ENCODE data around the gene PRKCH. TPM values are rescaled to one million over a fixed set of nuclear protein-coding genes. Genes with fewer than 3 reads are reported as not detected.

The PRKCH gene
- total and polyA plus RNA-seq, 9 of the 15 experiments (the other 6 are each of a cell fraction or from before 2014, with no cell fraction given) = 0.61 to 4.4 (median 4.0) TPM

Other genes starting within 250 kb of the PRKCH start
- not detected in 2 replicates for gene TMEM30B, start 40.2 kb upstream of the PRKCH start, total RNA-seq (2014; rRNA removed)
- gene TMEM30B, start 40.2 kb upstream of the PRKCH start, total RNA-seq (2014; rRNA removed; fragmentation: Illumina TruSeq; extraction: Trizol) = not detected in 2 replicates
- not detected in 2 replicates for gene TMEM30B, start 40.2 kb upstream of the PRKCH start, total RNA-seq (2015; rRNA removed; fragmentation: Illumina TruSeq; extraction: Trizol)
- gene TMEM30B, start 40.2 kb upstream of the PRKCH start, total RNA-seq (2021) = 0.04 TPM in 1 of 2 replicates, not detected in the other
- gene TMEM30B, start 40.2 kb upstream of the PRKCH start, polyA plus RNA-seq (2011; rRNA removed) = not detected in 2 replicates
- not detected in 2 replicates for gene TMEM30B, start 40.2 kb upstream of the PRKCH start, polyA plus RNA-seq (2014; fragmentation: Illumina TruSeq; extraction: Trizol)
- not detected for gene TMEM30B, start 40.2 kb upstream of the PRKCH start, polyA plus RNA-seq (2014; fragmentation: Nextera tagmentation; extraction: Ambion mirVana)
- gene TMEM30B, start 40.2 kb upstream of the PRKCH start, polyA plus RNA-seq (2014; rRNA removed) = not detected in 2 replicates